Measurements from ENCODE around the gene AP5Z1.

GRCh38 chr7:4840079-4840501, 64.7 kb downstream of the AP5Z1 start:
- TF ChIP-seq CTCF (IDR thresholded peaks at IDR 0.05) (no peak), POLR2A (IDR thresholded peaks at IDR 0.05) (no peak)

All from suprapubic skin (tissue), 3 donors.